HCT116 (cell line): Measurements from ENCODE around the gene UXS1. TPM values are rescaled to one million over a fixed set of nuclear protein-coding genes. Genes with fewer than 3 reads are reported as not detected.

Experiments used
- ATAC-seq: fragments of 200-7000 bp; cut with Tn5 transposase; 2 replicates; pipeline ENCODE4 v1.9.1; 2020; ENCODE audit warnings: mild to moderate bottlenecking, moderate library complexity
- BruUV-seq: library from RNA; stranded (reverse); fragments of 400-500 nt; replicated peaks from 2 replicates; lab custom pipeline; 2021; lab: Mats Ljungman, UMichigan
- CTCF ChIA-PET: fragments of 300-600 bp; sonication (Branson Sonifier 250); formaldehyde crosslinking; loops from one replicate; lab custom pipeline; 2021; ENCODE audit warnings: antibody characterized with exemption; lab: Charles Lee
- POLR2A ChIA-PET: fragments of 300-600, 350-600 bp; sonication (Branson Sonifier 250); formaldehyde crosslinking; loops from one replicate; lab custom pipeline; 2021; ENCODE audit warnings: antibody characterized with exemption; lab: Charles Lee
- RAD21 ChIA-PET, 2 experiments: fragments of 300-600 bp; sonication (Branson Sonifier 250); formaldehyde crosslinking; loops; one replicate each; lab custom pipeline; 2023; ENCODE audit warnings: low total read pairs in 2 of 2; ENCODE audit not compliant: uncharacterized antibody in 2 of 2, unreplicated experiment in 2 of 2, low non-redundant PET in 1 of 2; lab: Charles Lee
- DNase-seq: peaks from one replicate; pipeline ENCODE4 v3.0.0-alpha.2; 2010; ENCODE audit warnings: low read depth, low spot score
- H2AFZ ChIP-seq: fragments of 200-600 bp; shearing (Covaris generic), sonication (generic); 2 replicates; pipeline ENCODE4 v1.6.1; 2017; ENCODE audit warnings: low read depth, mixed run types, mixed read lengths, antibody characterized with exemption, low read length; ENCODE audit not compliant: poor library complexity, severe bottlenecking
- H3K27ac ChIP-seq: 2 replicates; pipeline ENCODE4 v1.5.1; 2012; ENCODE audit warnings: low read depth, low read length
- H3K27me3 ChIP-seq: fragments of 200-600 bp; sonication (generic); 2 replicates; pipeline ENCODE4 v1.6.1; 2016; ENCODE audit warnings: mixed run types, low read length, mixed read lengths; ENCODE audit not compliant: insufficient read depth
- H3K36me3 ChIP-seq, 2 experiments: fragments of 200-500 bp in 1 of 2; fragments of 200-600 bp in 1 of 2; sonication (Bioruptor generic) in 1 of 2; sonication (generic) in 1 of 2; 2 replicates each; pipeline versions ENCODE4 v1.5.1 to v1.6.1; 2014 to 2016; ENCODE audit warnings: low read length in 2 of 2, inconsistent platforms in 1 of 2, mixed read lengths in 1 of 2, mixed run types in 1 of 2; ENCODE audit not compliant: insufficient read depth in 2 of 2, control insufficient read depth in 1 of 2
- H3K4me1 ChIP-seq, 2 experiments: fragments of 200-600 bp in 1 of 2; sonication (generic) in 1 of 2; 2 replicates each; pipeline versions ENCODE4 v1.5.1 to v1.6.1; 2012 to 2017; ENCODE audit warnings: low read length in 2 of 2, inconsistent platforms in 1 of 2, mild to moderate bottlenecking in 1 of 2, mixed read lengths in 1 of 2, mixed run types in 1 of 2, moderate library complexity in 1 of 2; ENCODE audit not compliant: insufficient read depth in 2 of 2, control insufficient read depth in 1 of 2
- H3K4me2 ChIP-seq: fragments of 200-600 bp; sonication (generic); 2 replicates; pipeline ENCODE4 v1.6.1; 2017; ENCODE audit warnings: mixed run types, low read length, mixed read lengths
- H3K4me3 ChIP-seq, 2 experiments: fragments of 200-600 bp in 1 of 2; sonication (generic) in 1 of 2; replicated peaks in 1 of 2; 2 replicates each; pipeline ENCODE4 v1.5.1; 2011 to 2016; ENCODE audit warnings: low read length in 2 of 2, control low read depth in 1 of 2, low read depth in 1 of 2, mild to moderate bottlenecking in 1 of 2, mixed read lengths in 1 of 2, mixed run types in 1 of 2
- H3K79me2 ChIP-seq: fragments of 200-600 bp; sonication (generic); 2 replicates; pipeline ENCODE4 v1.6.1; 2017; ENCODE audit warnings: mild to moderate bottlenecking, mixed run types, low read length, moderate library complexity, mixed read lengths; ENCODE audit not compliant: insufficient read depth
- H3K9ac ChIP-seq: fragments of 200-600 bp; sonication (generic); 2 replicates; pipeline ENCODE4 v1.6.1; 2016; ENCODE audit warnings: low read length, mixed read lengths
- H3K9me2 ChIP-seq: fragments of 200-600 bp; sonication (generic), shearing (Covaris generic); 2 replicates; pipeline ENCODE4 v1.6.1; 2017; ENCODE audit warnings: mixed run types, mild to moderate bottlenecking, moderate library complexity; ENCODE audit not compliant: insufficient read depth
- H3K9me3 ChIP-seq, 2 experiments: fragments of 200-500 bp in 1 of 2; fragments of 200-600 bp in 1 of 2; sonication (Bioruptor generic) in 1 of 2; sonication (generic) in 1 of 2; 2 replicates each; pipeline ENCODE4 v1.6.1; 2014 to 2017; ENCODE audit warnings: low read length in 2 of 2, mixed read lengths in 2 of 2, inconsistent platforms in 1 of 2, low read depth in 1 of 2, mild to moderate bottlenecking in 1 of 2, mixed run types in 1 of 2, moderate library complexity in 1 of 2; ENCODE audit not compliant: control insufficient read depth in 1 of 2, insufficient read depth in 1 of 2
- H4K20me1 ChIP-seq: fragments of 200-600 bp; sonication (generic), shearing (Covaris generic); 2 replicates; pipeline ENCODE4 v1.6.1; 2017; ENCODE audit warnings: mixed run types, mild to moderate bottlenecking, moderate library complexity; ENCODE audit not compliant: insufficient read depth
- CBX3 ChIP-seq: IDR thresholded peaks from 2 replicates; pipeline ENCODE4 v1.6.1; 2012; ENCODE audit warnings: low read depth
- EZH2 ChIP-seq: fragments of 200-600 bp; sonication (generic); IDR thresholded peaks from 2 replicates; pipeline ENCODE4 v1.6.1; 2017; ENCODE audit warnings: antibody characterized with exemption, mixed run types
- EZH2phosphoT487 ChIP-seq: fragments of 200-600 bp; IDR thresholded peaks from 2 replicates; pipeline ENCODE4 v1.6.1; 2018; ENCODE audit warnings: antibody characterized with exemption, borderline replicate concordance
- FOSL1 ChIP-seq: IDR thresholded peaks from 2 replicates; pipeline ENCODE4 v1.6.1; 2012; ENCODE audit warnings: low read depth
- JUND ChIP-seq: IDR thresholded peaks from 2 replicates; pipeline ENCODE4 v1.6.1; 2012
- POLR2AphosphoS5 ChIP-seq: IDR thresholded peaks from 2 replicates; pipeline ENCODE4 v1.6.1; 2011; ENCODE audit warnings: mild to moderate bottlenecking, low read depth, low read length, moderate library complexity
- RAD21 ChIP-seq: IDR thresholded peaks from 2 replicates; pipeline ENCODE4 v1.6.1; 2012; ENCODE audit warnings: low read depth, mild to moderate bottlenecking
- SIN3A ChIP-seq: IDR thresholded peaks from 2 replicates; pipeline ENCODE4 v1.6.1; 2012; ENCODE audit warnings: low read depth
- SP1 ChIP-seq: IDR thresholded peaks from 2 replicates; pipeline ENCODE4 v1.6.1; 2012; ENCODE audit warnings: low read depth
- ZFX ChIP-seq: fragments of 450-650 bp; IDR thresholded peaks from 2 replicates; pipeline ENCODE4 v1.6.1; 2017
- ZNF274 ChIP-seq: fragments of 200-500 bp; sonication (Bioruptor generic); IDR thresholded peaks from 2 replicates; pipeline ENCODE4 v1.6.1; 2014; ENCODE audit warnings: mild to moderate bottlenecking, low read depth, low read length, inconsistent platforms
- intact Hi-C: fragments of 100-400 bp; cut with micrococcal nuclease; formaldehyde crosslinking; loops from 2 replicates; pipeline ENCODE4 v1.10.0; 2022
- total RNA-seq: library from RNA; stranded (reverse); gene quantifications from one replicate; pipeline ENCODE4 v1.2.1, GENCODE V29; 2021; ENCODE audit not compliant: unreplicated experiment
- TF ChIP-seq, protein P1 (sequence below): IDR thresholded peaks from 2 replicates; pipeline ENCODE4 v1.6.1; 2012
- TF ChIP-seq, protein P2 (sequence below): IDR thresholded peaks from 2 replicates; pipeline ENCODE4 v1.6.1; 2012

Gene UXS1
- total RNA-seq, 1 experiment from 2014 or later = 45.7 TPM

DNA sequence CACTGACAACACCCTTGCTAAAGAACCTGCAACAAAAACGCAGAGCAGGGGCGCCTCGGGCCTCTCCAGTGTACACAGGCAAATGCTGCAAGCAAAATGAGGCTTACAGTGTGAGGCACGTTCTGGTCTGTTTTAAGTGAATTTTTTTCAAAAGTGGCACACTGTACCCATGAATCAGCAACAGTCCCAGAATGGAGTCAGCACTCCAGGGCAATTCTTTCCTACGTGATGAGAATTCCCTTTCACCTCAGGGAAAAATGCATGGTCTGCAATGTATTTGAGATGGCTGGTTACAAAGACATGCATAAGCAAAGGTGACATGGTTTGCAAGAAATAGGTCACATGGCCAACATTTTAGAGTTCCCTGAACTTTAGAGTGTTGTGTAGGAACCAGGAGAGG is 94.4 kb downstream of the UXS1 start:
- intact Hi-C loops = loop anchor here (5.0 to 10.0 kb wide), 2 partner anchors 155 to 373 kb away; no protein-coding TSS in a partner anchor

DNA sequence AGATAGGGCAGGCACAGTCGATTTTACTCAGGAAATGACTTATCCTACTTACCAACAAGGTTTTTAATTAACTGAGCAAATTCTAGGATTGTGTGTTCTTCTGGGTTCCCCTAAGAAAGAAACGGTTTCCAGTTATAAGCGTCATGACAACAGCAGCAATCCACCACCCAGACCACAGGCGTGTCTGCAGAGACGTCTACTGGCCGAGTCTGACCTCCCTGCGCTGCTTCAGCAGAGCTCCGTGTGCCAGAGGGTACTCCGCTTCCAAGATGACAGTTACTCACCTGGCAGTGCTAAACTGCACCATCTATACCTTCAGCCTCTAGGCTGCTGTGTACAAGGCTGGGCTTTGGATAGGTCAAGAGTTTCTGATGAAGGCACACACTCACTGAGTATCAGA is 95.4 kb downstream of the UXS1 start:
- Histone ChIP-seq H3K36me3 (peaks cover 0 to 12% of the 10 kb centered on the region in 2 experiments; a peak in 2 of 4 replicates), H4K20me1 (no peaks in the 10 kb centered on the region; the same call in 1 of the 2 replicates), H3K9me2 (no peaks in the 10 kb centered on the region), H3K9ac (no peak overlapping the region), H3K9me3 (no peaks in the 10 kb centered on the region), H3K27ac (no peak overlapping the region), H3K27me3 (no peaks in the 10 kb centered on the region), H3K79me2 (no peaks in the 10 kb centered on the region), H2AFZ (no peak overlapping the region), H3K4me2 (no peak overlapping the region), H3K4me3 (no peak overlapping the region), H3K4me1 (no peaks in the 10 kb centered on the region)
- TF ChIP-seq RAD21 (no peak), POLR2AphosphoS5 (no peak), ZNF274 (no peak), CBX3 (no peak), SIN3A (no peak), SP1 (no peak), ZFX (no peak)
- TF ChIP-seq, protein P1, sequence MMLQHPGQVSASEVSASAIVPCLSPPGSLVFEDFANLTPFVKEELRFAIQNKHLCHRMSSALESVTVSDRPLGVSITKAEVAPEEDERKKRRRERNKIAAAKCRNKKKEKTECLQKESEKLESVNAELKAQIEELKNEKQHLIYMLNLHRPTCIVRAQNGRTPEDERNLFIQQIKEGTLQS = no peak
- intact Hi-C loops = loop anchor here (1.0 kb wide), 1 partner anchor 522 kb away; no protein-coding TSS in a partner anchor
- POLR2A ChIA-PET = no interaction called here
- ATAC-seq = no peak
- RAD21 ChIA-PET = no interaction called here
- no TSS peak for BruUV-seq
- DNase-seq = no peak
- CTCF ChIA-PET = interaction anchor here (1.9 kb wide), 1 partner anchor 522 kb away, joined by 4 read pairs; no protein-coding TSS in a partner anchor

More for the DNA sequence above, 94.4 kb downstream of the UXS1 start:
- no peak for TF ChIP-seq EZH2
- TF ChIP-seq FOSL1 = no peak
- no peak for TF ChIP-seq EZH2phosphoT487
- TF ChIP-seq JUND = no peak
- TF ChIP-seq, protein P2, sequence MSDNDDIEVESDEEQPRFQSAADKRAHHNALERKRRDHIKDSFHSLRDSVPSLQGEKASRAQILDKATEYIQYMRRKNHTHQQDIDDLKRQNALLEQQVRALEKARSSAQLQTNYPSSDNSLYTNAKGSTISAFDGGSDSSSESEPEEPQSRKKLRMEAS = no peak
- TF ChIP-seq, all 23 proteins: peak for 0
- no peak for DNase-seq
- Histone ChIP-seq H3K36me3 (peaks cover 0 to 12% of the 10 kb centered on the region in 2 experiments; a peak in 2 of 4 replicates), H3K4me3 (no peak overlapping the region), H3K27me3 (no peaks in the 10 kb centered on the region), H2AFZ (no peak overlapping the region), H3K4me2 (no peak overlapping the region), H3K4me1 (no peaks in the 10 kb centered on the region), H3K9ac (no peak overlapping the region), H3K9me3 (no peaks in the 10 kb centered on the region), H3K9me2 (no peaks in the 10 kb centered on the region), H3K79me2 (no peaks in the 10 kb centered on the region), H4K20me1 (no peaks in the 10 kb centered on the region; the same call in 1 of the 2 replicates), H3K27ac (no peak overlapping the region)
- no peak for ATAC-seq
- no TSS peak for BruUV-seq
- CTCF ChIA-PET = no interaction called here
- POLR2A ChIA-PET = no interaction called here
- RAD21 ChIA-PET = no interaction called here
